ENCODE measurements around the gene GLCE.
A peak's percentile ranks its signal among the peaks of the same experiment; 100 is the strongest.

The GLCE gene

DNA sequence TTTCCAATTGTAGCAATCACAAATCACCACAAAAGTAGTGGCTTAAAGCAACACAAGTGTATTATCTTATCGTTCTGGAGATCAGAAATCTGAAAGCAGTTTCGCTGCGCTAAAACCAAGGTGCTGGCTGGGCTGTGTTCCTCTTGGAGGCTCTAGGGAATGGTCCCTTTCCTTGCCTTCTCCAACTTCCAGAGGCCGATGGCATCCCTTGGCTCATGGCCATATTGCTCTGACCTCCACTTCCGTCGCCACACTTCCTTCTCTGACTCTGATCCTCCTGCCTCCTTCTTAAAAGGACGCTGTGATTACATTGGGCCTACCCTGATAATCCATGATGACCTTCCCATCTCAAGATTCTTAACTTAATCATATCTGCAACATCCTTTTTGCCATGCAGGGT is 127.6 kb downstream of the GLCE start:
- WGBS, 2 donors (ENCODE audit: extremely low coverage in 2 of 2, insufficient read length in 2 of 2, insufficient replicate concordance in 1 of 2), result no CpG with 5 or more reads among the region's 7 CpGs
- Histone ChIP-seq H2BK120ac (ENCODE audit: low read depth, low read length) (no peak overlapping the region), H2BK12ac (ENCODE audit: low read length) (no peak overlapping the region)

GRCh38 chr15:69288531-69289341 is 128.3 kb downstream of the GLCE start:
- Histone ChIP-seq H4K8ac (ENCODE audit: low read depth, low read length) (no peak overlapping the region), H2BK5ac (ENCODE audit: low read length) (no peak overlapping the region), H3K4me3 (ENCODE audit: low read length in 2 of 2) (no peak overlapping the region), H3K4me1 (ENCODE audit: control insufficient read depth in 2 of 2, insufficient read depth in 1 of 2, low read depth in 1 of 2, low read length in 2 of 2) (peaks cover 0 to 3% of the 10 kb centered on the region in 2 donors), H3K9ac (ENCODE audit: low read depth, low read length, poor library complexity) (no peak overlapping the region), H3K23ac (ENCODE audit: low read depth, low read length, poor library complexity) (no peak overlapping the region), H2BK15ac (ENCODE audit: low read length) (no peak overlapping the region), H3K18ac (ENCODE audit: low read length) (peak overlapping the region; percentile 49), H3K9me3 (replicated peaks in 1 of 2; ENCODE audit: control insufficient read depth in 2 of 2, insufficient read depth in 1 of 2, low read depth in 1 of 2, low read length in 2 of 2) (no peaks in the 10 kb centered on the region), H3K79me1 (ENCODE audit: low read depth, low read length) (no peaks in the 10 kb centered on the region), H3K4me2 (ENCODE audit: insufficient read depth, low read length, poor library complexity, severe bottlenecking) (no peak overlapping the region), H3K27me3 (ENCODE audit: control insufficient read depth in 3 of 3, insufficient read depth in 3 of 3, low read depth in 1 of 3, low read length in 3 of 3) (peaks cover 0 to 38% (median 0%) of the 10 kb centered on the region in 3 experiments), H3K27ac (replicated peaks; ENCODE audit: low read length) (no peak overlapping the region), H2AFZ (ENCODE audit: low read length) (no peak overlapping the region), H3K36me3 (replicated peaks in 1 of 2; ENCODE audit: control insufficient read depth in 2 of 2, insufficient read depth in 2 of 2, low read length in 2 of 2) (no peaks in the 10 kb centered on the region), H3K14ac (ENCODE audit: low read length) (no peak overlapping the region), H2BK12ac (ENCODE audit: low read length) (no peak overlapping the region), H3K4ac (ENCODE audit: low read length) (no peak overlapping the region), H2BK120ac (ENCODE audit: low read depth, low read length) (no peak overlapping the region), H2AK5ac (ENCODE audit: low read depth, low read length) (no peak overlapping the region), H4K91ac (ENCODE audit: low read depth, low read length, poor library complexity) (no peak overlapping the region)
- DNase-seq (ENCODE audit: low spot score), result no peak
- WGBS, 2 donors (ENCODE audit: extremely low coverage in 2 of 2, insufficient read length in 2 of 2, insufficient replicate concordance in 1 of 2), result no CpG with 5 or more reads among the region's 11 CpGs

More for the DNA sequence above, 127.6 kb downstream of the GLCE start:
- Histone ChIP-seq H3K36me3 (replicated peaks in 1 of 2; ENCODE audit: control insufficient read depth in 2 of 2, insufficient read depth in 2 of 2, low read length in 2 of 2) (no peaks in the 10 kb centered on the region), H3K79me1 (ENCODE audit: low read depth, low read length) (no peaks in the 10 kb centered on the region), H3K27ac (replicated peaks; ENCODE audit: low read length) (no peak overlapping the region), H3K4me3 (ENCODE audit: low read length in 2 of 2) (no peak overlapping the region), H4K8ac (ENCODE audit: low read depth, low read length) (no peak overlapping the region), H4K91ac (ENCODE audit: low read depth, low read length, poor library complexity) (no peak overlapping the region), H3K4me2 (ENCODE audit: insufficient read depth, low read length, poor library complexity, severe bottlenecking) (no peak overlapping the region), H3K9me3 (replicated peaks in 1 of 2; ENCODE audit: control insufficient read depth in 2 of 2, insufficient read depth in 1 of 2, low read depth in 1 of 2, low read length in 2 of 2) (no peaks in the 10 kb centered on the region), H2AFZ (ENCODE audit: low read length) (no peak overlapping the region), H3K4me1 (ENCODE audit: control insufficient read depth in 2 of 2, insufficient read depth in 1 of 2, low read depth in 1 of 2, low read length in 2 of 2) (peaks cover 0 to 3% of the 10 kb centered on the region in 2 donors), H2AK5ac (ENCODE audit: low read depth, low read length) (no peak overlapping the region), H3K27me3 (ENCODE audit: control insufficient read depth in 3 of 3, insufficient read depth in 3 of 3, low read depth in 1 of 3, low read length in 3 of 3) (peaks cover 0 to 31% (median 0%) of the 10 kb centered on the region in 3 experiments), H2BK15ac (ENCODE audit: low read length) (no peak overlapping the region), H3K23ac (ENCODE audit: low read depth, low read length, poor library complexity) (no peak overlapping the region), H3K18ac (ENCODE audit: low read length) (no peak overlapping the region), H3K9ac (ENCODE audit: low read depth, low read length, poor library complexity) (no peak overlapping the region), H3K14ac (ENCODE audit: low read length) (no peak overlapping the region), H2BK5ac (ENCODE audit: low read length) (no peak overlapping the region), H3K4ac (ENCODE audit: low read length) (no peak overlapping the region)
- DNase-seq (ENCODE audit: low spot score), result no peak

DNA sequence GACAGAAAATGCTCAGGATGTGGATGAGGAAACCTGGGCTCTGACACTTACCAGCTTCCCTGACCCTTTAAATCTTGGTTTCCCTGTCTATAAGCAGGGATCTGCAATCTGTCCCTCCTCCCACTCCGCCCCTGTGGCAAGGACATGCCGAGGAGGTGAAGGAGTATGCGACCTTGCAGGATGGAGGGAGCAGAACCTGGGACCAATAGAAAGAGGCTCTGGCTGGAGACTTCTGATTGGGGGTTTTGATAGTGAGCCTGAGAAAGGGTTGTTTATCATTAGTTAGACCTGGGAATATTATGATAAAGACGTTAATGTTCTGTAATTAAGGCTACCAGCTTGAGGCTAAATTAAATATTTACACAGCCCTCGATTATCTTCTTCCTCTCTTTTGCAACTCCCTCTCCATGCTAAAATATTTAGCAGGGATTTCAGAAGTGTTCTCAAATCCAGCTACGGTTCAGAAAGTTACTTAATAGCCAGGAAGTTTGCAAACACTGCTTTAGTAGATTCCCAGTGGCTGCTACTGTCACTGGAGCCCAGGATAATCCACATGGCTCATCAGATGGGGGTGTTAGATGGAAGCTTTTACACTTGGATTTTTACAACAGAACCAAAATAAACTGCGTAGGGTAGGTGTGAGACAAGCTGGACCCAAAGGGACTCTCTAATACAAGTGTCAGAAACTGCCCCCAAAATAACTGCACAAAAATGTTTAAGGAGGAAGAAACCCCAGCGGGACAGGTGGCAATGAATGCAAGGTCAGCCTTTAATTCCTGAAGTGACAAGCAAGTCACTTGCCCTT is 129.1 kb downstream of the GLCE start:
- DNase-seq (ENCODE audit: low spot score), result no peak
- no CpG with 5 or more reads among the region's 8 CpGs for WGBS, 2 donors (ENCODE audit: extremely low coverage in 2 of 2, insufficient read length in 2 of 2, insufficient replicate concordance in 1 of 2)

More for the DNA sequence above, 129.1 kb downstream of the GLCE start:
- no peak overlapping the region for H3K4me3 ChIP-seq (ENCODE audit: low read length in 2 of 2)
- H3K79me1 ChIP-seq (ENCODE audit: low read depth, low read length), result no peaks in the 10 kb centered on the region
- H3K14ac ChIP-seq (ENCODE audit: low read length), result no peak overlapping the region
- H4K91ac ChIP-seq (ENCODE audit: low read depth, low read length, poor library complexity), result no peak overlapping the region
- no peak overlapping the region for H3K18ac ChIP-seq (ENCODE audit: low read length)
- no peak overlapping the region for H3K9ac ChIP-seq (ENCODE audit: low read depth, low read length, poor library complexity)
- no peak overlapping the region for H4K8ac ChIP-seq (ENCODE audit: low read depth, low read length)
- H2BK12ac ChIP-seq (ENCODE audit: low read length), result no peak overlapping the region
- H3K4me2 ChIP-seq (ENCODE audit: insufficient read depth, low read length, poor library complexity, severe bottlenecking), result no peak overlapping the region
- no peak overlapping the region for H2BK120ac ChIP-seq (ENCODE audit: low read depth, low read length)
- peaks cover 0 to 3% of the 10 kb centered on the region in 2 donors for H3K4me1 ChIP-seq (ENCODE audit: control insufficient read depth in 2 of 2, insufficient read depth in 1 of 2, low read depth in 1 of 2, low read length in 2 of 2)
- no peak overlapping the region for H3K4ac ChIP-seq (ENCODE audit: low read length)
- no peak overlapping the region for H2AK5ac ChIP-seq (ENCODE audit: low read depth, low read length)
- H3K27ac ChIP-seq (replicated peaks; ENCODE audit: low read length), result no peak overlapping the region
- H3K23ac ChIP-seq (ENCODE audit: low read depth, low read length, poor library complexity), result no peak overlapping the region
- H2BK15ac ChIP-seq (ENCODE audit: low read length), result no peak overlapping the region
- H2BK5ac ChIP-seq (ENCODE audit: low read length), result no peak overlapping the region
- H3K36me3 ChIP-seq (replicated peaks in 1 of 2; ENCODE audit: control insufficient read depth in 2 of 2, insufficient read depth in 2 of 2, low read length in 2 of 2), result no peaks in the 10 kb centered on the region
- H3K9me3 ChIP-seq (replicated peaks in 1 of 2; ENCODE audit: control insufficient read depth in 2 of 2, insufficient read depth in 1 of 2, low read depth in 1 of 2, low read length in 2 of 2), result no peaks in the 10 kb centered on the region
- peaks cover 0 to 43% (median 0%) of the 10 kb centered on the region in 3 experiments for H3K27me3 ChIP-seq (ENCODE audit: control insufficient read depth in 3 of 3, insufficient read depth in 3 of 3, low read depth in 1 of 3, low read length in 3 of 3)
- H2AFZ ChIP-seq (ENCODE audit: low read length), result no peak overlapping the region

All from neuronal stem cell (in vitro differentiated cells).